HepG2 (cell line): ENCODE measurements around the gene TENT4B. TPM values are rescaled to one million over a fixed set of nuclear protein-coding genes. Genes with fewer than 3 reads are reported as not detected.

Experiments
- GPN1 ChIP-seq: sonication (generic); formaldehyde crosslinking; IDR thresholded peaks from 2 replicates; pipeline ENCODE4 v1.5.1; 2020; ENCODE audit warnings: missing genetic modification reagents, borderline replicate concordance
- HMG20B ChIP-seq: conservative IDR thresholded peaks from 2 replicates; pipeline ENCODE4 v1.6.1; 2016; ENCODE audit warnings: missing genetic modification reagents, missing compliant biosample characterization
- HOXD1 ChIP-seq: sonication (generic); formaldehyde crosslinking; IDR thresholded peaks from 2 replicates; pipeline ENCODE4 v1.5.0; 2020; ENCODE audit warnings: missing genetic modification reagents
- IRF1 ChIP-seq: sonication (generic); formaldehyde crosslinking; IDR thresholded peaks from 2 replicates; pipeline ENCODE4 v1.4.0; 2020; ENCODE audit warnings: low read depth, mild to moderate bottlenecking, missing genetic modification reagents
- MBD4 ChIP-seq: IDR thresholded peaks from 2 replicates; pipeline ENCODE4 v1.6.1; 2012; ENCODE audit warnings: low read length, inconsistent platforms, borderline replicate concordance
- NFYC ChIP-seq: IDR thresholded peaks from 2 replicates; pipeline ENCODE4 v1.6.1; 2016; ENCODE audit warnings: missing genetic modification reagents, missing compliant biosample characterization
- NR2F1 ChIP-seq, 2 experiments: fragments of 450-650 bp in 1 of 2; formaldehyde crosslinking in 1 of 2; IDR thresholded peaks; 2 replicates each; pipeline versions ENCODE4 v1.5.0 to v1.6.1; 2016 to 2020; ENCODE audit warnings: mild to moderate bottlenecking in 1 of 2, missing compliant biosample characterization in 1 of 2, missing genetic modification reagents in 1 of 2, moderate library complexity in 1 of 2
- PHF20 ChIP-seq: sonication (generic); formaldehyde crosslinking; IDR thresholded peaks from 2 replicates; pipeline ENCODE4 v1.5.0; 2020; ENCODE audit warnings: mild to moderate bottlenecking, missing genetic modification reagents
- RBFOX2 ChIP-seq: fragments of 200-400 bp; formaldehyde crosslinking; IDR thresholded peaks from 2 replicates; pipeline ENCODE4 v1.6.1; 2017; ENCODE audit warnings: low read depth, mild to moderate bottlenecking, low read length
- SCMH1 ChIP-seq: sonication (generic); formaldehyde crosslinking; IDR thresholded peaks from 2 replicates; pipeline ENCODE4 v1.9.0; 2021; ENCODE audit warnings: missing genetic modification reagents, mild to moderate bottlenecking, borderline replicate concordance
- SMARCC2 ChIP-seq: fragments of 450-650 bp; IDR thresholded peaks from 2 replicates; pipeline ENCODE4 v1.6.1; 2017; ENCODE audit warnings: antibody characterized with exemption, mild to moderate bottlenecking
- SRY ChIP-seq: sonication (generic); formaldehyde crosslinking; IDR thresholded peaks from 2 replicates; pipeline ENCODE4 v1.8.0; 2022; ENCODE audit warnings: mild to moderate bottlenecking, missing genetic modification reagents
- ZBTB8A ChIP-seq: sonication (generic); formaldehyde crosslinking; IDR thresholded peaks from 2 replicates; pipeline ENCODE4 v1.4.0; 2020; ENCODE audit warnings: mild to moderate bottlenecking, low read depth, missing genetic modification reagents, borderline replicate concordance
- ZMYM3 ChIP-seq: sonication (generic); formaldehyde crosslinking; IDR thresholded peaks from 2 replicates; pipeline ENCODE4 v1.5.1; 2020; ENCODE audit warnings: mild to moderate bottlenecking, missing genetic modification reagents
- ZNF335 ChIP-seq: sonication (generic); formaldehyde crosslinking; IDR thresholded peaks from 2 replicates; pipeline ENCODE4 v1.4.0; 2020; ENCODE audit warnings: missing genetic modification reagents
- ZNF34 ChIP-seq: sonication (generic); formaldehyde crosslinking; IDR thresholded peaks from 2 replicates; pipeline ENCODE4 v1.4.0; 2020; ENCODE audit warnings: mild to moderate bottlenecking, missing genetic modification reagents, borderline replicate concordance
- ZNF414 ChIP-seq: sonication (generic); formaldehyde crosslinking; IDR thresholded peaks from 2 replicates; pipeline ENCODE4 v1.5.0; 2020; ENCODE audit warnings: missing genetic modification reagents
- ZNF512 ChIP-seq: sonication (generic); formaldehyde crosslinking; IDR thresholded peaks from 2 replicates; pipeline ENCODE4 v1.4.0; 2020; ENCODE audit warnings: mild to moderate bottlenecking, missing genetic modification reagents
- ZNF549 ChIP-seq: sonication (generic); formaldehyde crosslinking; IDR thresholded peaks from 2 replicates; pipeline ENCODE4 v1.5.0; 2020; ENCODE audit warnings: missing genetic modification reagents
- ZNF652 ChIP-seq: IDR thresholded peaks from 2 replicates; pipeline ENCODE4 v1.6.1; 2016; ENCODE audit warnings: low read depth, borderline replicate concordance
- polyA plus RNA-seq, 8 experiments: library from polyadenylated mRNA; depleted of rRNA in 3 of 8; stranded (reverse) in 7 of 8; unstranded in 1 of 8; fragments of >200 nt; fragmentation: Illumina TruSeq in 4 of 8; extraction: Trizol in 4 of 8; gene quantifications; 2 replicates each; pipeline versions ENCODE4 v1.2.1 to v1.2.3, GENCODE V29; 2011 to 2016; ENCODE audit warnings: low read depth in 4 of 8, missing spikeins in 1 of 8, mixed read lengths in 1 of 8; ENCODE audit not compliant: insufficient read depth in 1 of 8
- total RNA-seq, 5 experiments: library from RNA; depleted of rRNA; stranded (reverse); fragments of >200 nt; fragmentation: Illumina TruSeq; extraction: Trizol; gene quantifications; 2 replicates each; pipeline ENCODE4 v1.2.3, GENCODE V29; 2016; ENCODE audit warnings: low read depth in 1 of 5
- TF ChIP-seq, protein P1 (sequence below): sonication (generic); formaldehyde crosslinking; IDR thresholded peaks from 2 replicates; pipeline ENCODE4; 2020; ENCODE audit warnings: missing genetic modification reagents, mild to moderate bottlenecking, borderline replicate concordance
- TF ChIP-seq, protein P2 (sequence below): sonication (generic); formaldehyde crosslinking; IDR thresholded peaks from 2 replicates; pipeline ENCODE4 v1.4.0; 2020; ENCODE audit warnings: missing genetic modification reagents

The TENT4B gene
- total and polyA plus RNA-seq, 2 of the 13 experiments (the other 11 are each of a cell fraction or from before 2014, with no cell fraction given): 15.0 to 32.8 TPM

DNA sequence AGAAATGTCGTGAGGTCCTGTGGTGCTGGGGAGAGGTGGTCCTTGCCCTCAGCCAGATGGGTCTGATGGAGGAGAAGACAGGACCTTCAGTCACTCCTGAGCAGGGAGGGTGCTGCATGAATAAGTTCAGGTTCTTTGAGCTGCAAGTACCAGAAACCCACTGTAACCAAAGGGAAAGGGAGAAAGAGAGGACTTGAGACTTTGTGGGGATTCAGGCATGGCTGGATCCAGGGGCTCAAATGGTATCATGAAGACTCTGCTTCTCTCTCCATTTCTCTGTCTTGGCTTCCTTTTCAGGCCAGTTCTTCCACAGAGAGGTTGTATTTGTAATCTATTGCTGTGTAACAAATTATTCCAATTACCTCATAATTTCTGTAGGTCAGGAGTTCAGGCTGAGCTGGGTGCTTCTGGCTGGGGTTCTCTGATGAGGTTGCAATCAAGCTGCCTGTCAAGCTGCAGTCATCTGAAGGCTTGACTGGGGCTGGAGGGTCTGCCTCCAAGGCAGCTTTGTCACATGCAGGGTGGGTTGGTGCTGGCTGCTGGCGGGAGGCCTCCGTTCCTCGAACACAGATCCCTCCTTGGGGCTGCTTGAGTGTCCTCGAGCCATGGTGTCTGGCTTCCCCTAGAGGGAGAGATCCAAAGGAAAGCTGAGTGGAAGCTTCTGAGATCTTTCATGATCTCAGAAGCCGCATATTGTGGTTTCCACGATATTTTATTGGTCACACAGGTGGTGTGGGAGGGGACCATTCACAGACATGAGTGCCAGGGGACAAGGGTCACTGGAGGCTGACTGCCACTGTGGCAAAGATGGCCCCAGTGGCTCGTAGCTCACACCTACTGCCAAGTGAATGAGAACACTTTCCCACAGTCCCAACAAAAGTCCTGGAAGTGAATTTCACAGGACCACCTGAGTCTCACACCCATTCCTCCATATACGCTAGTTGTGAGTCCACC, 107.4 kb downstream of the TENT4B start (continued):
- TF ChIP-seq, protein P1, sequence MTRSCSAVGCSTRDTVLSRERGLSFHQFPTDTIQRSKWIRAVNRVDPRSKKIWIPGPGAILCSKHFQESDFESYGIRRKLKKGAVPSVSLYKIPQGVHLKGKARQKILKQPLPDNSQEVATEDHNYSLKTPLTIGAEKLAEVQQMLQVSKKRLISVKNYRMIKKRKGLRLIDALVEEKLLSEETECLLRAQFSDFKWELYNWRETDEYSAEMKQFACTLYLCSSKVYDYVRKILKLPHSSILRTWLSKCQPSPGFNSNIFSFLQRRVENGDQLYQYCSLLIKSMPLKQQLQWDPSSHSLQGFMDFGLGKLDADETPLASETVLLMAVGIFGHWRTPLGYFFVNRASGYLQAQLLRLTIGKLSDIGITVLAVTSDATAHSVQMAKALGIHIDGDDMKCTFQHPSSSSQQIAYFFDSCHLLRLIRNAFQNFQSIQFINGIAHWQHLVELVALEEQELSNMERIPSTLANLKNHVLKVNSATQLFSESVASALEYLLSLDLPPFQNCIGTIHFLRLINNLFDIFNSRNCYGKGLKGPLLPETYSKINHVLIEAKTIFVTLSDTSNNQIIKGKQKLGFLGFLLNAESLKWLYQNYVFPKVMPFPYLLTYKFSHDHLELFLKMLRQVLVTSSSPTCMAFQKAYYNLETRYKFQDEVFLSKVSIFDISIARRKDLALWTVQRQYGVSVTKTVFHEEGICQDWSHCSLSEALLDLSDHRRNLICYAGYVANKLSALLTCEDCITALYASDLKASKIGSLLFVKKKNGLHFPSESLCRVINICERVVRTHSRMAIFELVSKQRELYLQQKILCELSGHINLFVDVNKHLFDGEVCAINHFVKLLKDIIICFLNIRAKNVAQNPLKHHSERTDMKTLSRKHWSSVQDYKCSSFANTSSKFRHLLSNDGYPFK (CRISPR knock-in tag): peak; percentile 97
- no peak for TF ChIP-seq ZNF414
- no peak for TF ChIP-seq SRY (CRISPR knock-in tag)
- TF ChIP-seq GPN1: no peak
- TF ChIP-seq, protein P2, sequence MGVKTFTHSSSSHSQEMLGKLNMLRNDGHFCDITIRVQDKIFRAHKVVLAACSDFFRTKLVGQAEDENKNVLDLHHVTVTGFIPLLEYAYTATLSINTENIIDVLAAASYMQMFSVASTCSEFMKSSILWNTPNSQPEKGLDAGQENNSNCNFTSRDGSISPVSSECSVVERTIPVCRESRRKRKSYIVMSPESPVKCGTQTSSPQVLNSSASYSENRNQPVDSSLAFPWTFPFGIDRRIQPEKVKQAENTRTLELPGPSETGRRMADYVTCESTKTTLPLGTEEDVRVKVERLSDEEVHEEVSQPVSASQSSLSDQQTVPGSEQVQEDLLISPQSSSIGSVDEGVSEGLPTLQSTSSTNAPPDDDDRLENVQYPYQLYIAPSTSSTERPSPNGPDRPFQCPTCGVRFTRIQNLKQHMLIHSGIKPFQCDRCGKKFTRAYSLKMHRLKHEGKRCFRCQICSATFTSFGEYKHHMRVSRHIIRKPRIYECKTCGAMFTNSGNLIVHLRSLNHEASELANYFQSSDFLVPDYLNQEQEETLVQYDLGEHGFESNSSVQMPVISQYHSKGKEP: no peak
- TF ChIP-seq ZNF549 (CRISPR knock-in tag): no peak
- no peak for TF ChIP-seq ZNF652
- TF ChIP-seq NFYC (CRISPR knock-in tag): no peak
- no peak for TF ChIP-seq ZNF512 (CRISPR knock-in tag)
- no peak for TF ChIP-seq SMARCC2
- no peak for TF ChIP-seq RBFOX2
- no peak for TF ChIP-seq MBD4
- TF ChIP-seq ZNF34 (CRISPR knock-in tag): no peak
- no peak for TF ChIP-seq ZBTB8A
- no peak for TF ChIP-seq ZNF335
- no peak for TF ChIP-seq SCMH1 (CRISPR knock-in tag)
- no peak for TF ChIP-seq PHF20
- no peak for TF ChIP-seq NR2F1 (CRISPR knock-in tag; IDR thresholded peaks at IDR 0.05)
- TF ChIP-seq ZMYM3 (CRISPR knock-in tag): peak; percentile 63; the same call in 1 of the 2 replicates
- TF ChIP-seq IRF1 (CRISPR knock-in tag): no peak
- no peak for TF ChIP-seq HMG20B (CRISPR knock-in tag)
- no peak for TF ChIP-seq HOXD1 (CRISPR knock-in tag)
